Measurements from ENCODE around the gene SRXN1. TPM values are rescaled to one million over a fixed set of nuclear protein-coding genes. Genes with fewer than 3 reads are reported as not detected.

Gene SRXN1
- total RNA-seq, 2 experiments from 2014 or later = 1.2 to 1.4 TPM

DNA sequence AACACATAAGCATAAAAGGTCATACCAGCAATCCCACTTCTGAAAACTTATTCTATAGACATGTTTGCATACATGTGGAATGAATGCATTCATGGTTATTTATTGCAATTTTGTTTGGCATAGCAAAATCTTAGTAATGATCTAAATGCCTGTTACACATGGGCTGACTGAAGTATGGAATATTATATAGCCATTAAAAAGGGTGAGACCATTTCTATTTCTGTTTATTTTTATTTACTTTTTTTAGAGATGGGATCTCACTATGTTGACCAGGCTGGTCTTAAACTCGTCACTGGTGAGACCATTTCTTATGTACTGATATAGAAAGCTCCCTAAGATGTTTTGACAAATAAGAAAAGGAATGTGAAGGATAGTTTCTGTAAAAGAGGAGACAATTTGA lies 36.9 kb upstream of the SRXN1 start:
- Mint-ChIP-seq H3K4me1 (ENCODE audit: low read depth) (no peaks in the 10 kb centered on the region), H3K4me3 (no peak overlapping the region), H3K36me3 (ENCODE audit: low read depth) (no peaks in the 10 kb centered on the region), H3K27ac (no peak overlapping the region), H3K27me3 (peaks cover 43% of the 10 kb centered on the region), H3K9me3 (no peaks in the 10 kb centered on the region)
- Histone ChIP-seq H3K9me3 (ENCODE audit: control insufficient read depth in 1 of 2, insufficient read depth in 1 of 2, low read length in 2 of 2) (peaks cover 0 to 16% of the 10 kb centered on the region in 2 experiments), H3K4me3 (ENCODE audit: low read length) (no peak overlapping the region), H3K27ac (ENCODE audit: low read depth in 1 of 2, low read length in 2 of 2) (no peak overlapping the region), H3K36me3 (ENCODE audit: insufficient read depth, low read length) (no peaks in the 10 kb centered on the region), H3K27me3 (ENCODE audit: control insufficient read depth in 1 of 2, insufficient read depth in 2 of 2, low read length in 2 of 2) (no peaks in the 10 kb centered on the region), H3K4me1 (ENCODE audit: insufficient read depth, low read length) (no peaks in the 10 kb centered on the region)
- POLR2A ChIA-PET = no interaction called here
- ATAC-seq (ENCODE audit: poor library complexity) (no peak), DNase-seq (no peak)
- no peak for TF ChIP-seq CTCF (IDR thresholded peaks at IDR 0.05)
- CTCF ChIA-PET = no interaction called here
- intact Hi-C loops (cut with DNase I, micrococcal nuclease) = no loop called here

DNA sequence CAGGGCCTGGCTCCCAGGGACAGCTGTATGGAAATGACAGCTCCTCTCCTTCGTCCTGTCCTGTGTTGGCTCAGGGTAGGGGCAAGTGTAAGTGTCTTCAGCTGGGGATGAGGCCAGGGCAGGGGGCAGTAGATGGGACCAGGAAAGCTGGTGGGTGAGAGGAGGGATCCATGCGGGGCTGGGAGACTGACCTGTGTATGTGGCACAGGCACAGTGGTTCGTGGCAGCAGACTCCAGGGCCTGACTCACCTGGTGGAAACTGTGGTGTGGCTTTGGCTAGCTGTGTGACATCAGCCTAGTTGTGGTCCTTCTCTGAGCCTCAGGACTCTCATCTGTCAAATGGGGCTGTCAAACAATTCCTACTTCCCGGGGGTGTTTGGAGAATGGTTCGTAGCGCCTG lies 36.3 kb upstream of the SRXN1 start:
- no peak for TF ChIP-seq CTCF (IDR thresholded peaks at IDR 0.05)
- DNase-seq (no peak), ATAC-seq (ENCODE audit: poor library complexity) (no peak)
- Mint-ChIP-seq H3K4me1 (ENCODE audit: low read depth) (no peaks in the 10 kb centered on the region), H3K27me3 (peaks cover 45% of the 10 kb centered on the region), H3K27ac (no peak overlapping the region), H3K4me3 (no peak overlapping the region), H3K9me3 (no peaks in the 10 kb centered on the region), H3K36me3 (ENCODE audit: low read depth) (no peaks in the 10 kb centered on the region)
- intact Hi-C loops (cut with DNase I, micrococcal nuclease) = no loop called here
- POLR2A ChIA-PET = no interaction called here
- Histone ChIP-seq H3K36me3 (ENCODE audit: insufficient read depth, low read length) (no peaks in the 10 kb centered on the region), H3K27me3 (ENCODE audit: control insufficient read depth in 1 of 2, insufficient read depth in 2 of 2, low read length in 2 of 2) (no peaks in the 10 kb centered on the region), H3K27ac (ENCODE audit: low read depth in 1 of 2, low read length in 2 of 2) (no peak overlapping the region), H3K9me3 (ENCODE audit: control insufficient read depth in 1 of 2, insufficient read depth in 1 of 2, low read length in 2 of 2) (peaks cover 0 to 16% of the 10 kb centered on the region in 2 experiments), H3K4me1 (ENCODE audit: insufficient read depth, low read length) (no peaks in the 10 kb centered on the region), H3K4me3 (ENCODE audit: low read length) (no peak overlapping the region)
- CTCF ChIA-PET = no interaction called here

- H3K9me3 ChIP-seq (ENCODE audit: control insufficient read depth in 1 of 2, insufficient read depth in 1 of 2, low read length in 2 of 2) = peaks cover 0 to 16% of the 10 kb centered on the region in 2 experiments
- H3K36me3 ChIP-seq (ENCODE audit: insufficient read depth, low read length) = no peaks in the 10 kb centered on the region
- Mint-ChIP-seq H3K36me3 (ENCODE audit: low read depth) (no peaks in the 10 kb centered on the region), H3K9me3 (no peaks in the 10 kb centered on the region), H3K27ac (no peak overlapping the region), H3K27me3 (peaks cover 41% of the 10 kb centered on the region), H3K4me3 (no peak overlapping the region), H3K4me1 (ENCODE audit: low read depth) (no peaks in the 10 kb centered on the region)
- H3K27ac ChIP-seq (ENCODE audit: low read depth in 1 of 2, low read length in 2 of 2) = no peak overlapping the region
- DNase-seq (no peak), ATAC-seq (ENCODE audit: poor library complexity) (no peak)
- intact Hi-C loops (cut with DNase I, micrococcal nuclease) = no loop called here
- ChIA-PET CTCF (no interaction called here), POLR2A (no interaction called here)
- H3K4me1 ChIP-seq (ENCODE audit: insufficient read depth, low read length) = no peaks in the 10 kb centered on the region
- H3K27me3 ChIP-seq (ENCODE audit: control insufficient read depth in 1 of 2, insufficient read depth in 2 of 2, low read length in 2 of 2) = no peaks in the 10 kb centered on the region
- no peak overlapping the region for H3K4me3 ChIP-seq (ENCODE audit: low read length)
- TF ChIP-seq CTCF (IDR thresholded peaks at IDR 0.05) = no peak
Measured at GRCh38 chr20:688809-689212, 35.8 kb upstream of the SRXN1 start.

All from CD4-positive, alpha-beta T cell (primary cell).